Panc1 (cell line): ENCODE results near the gene SLC35F1. TPM values are rescaled to one million over a fixed set of nuclear protein-coding genes. Genes with fewer than 3 reads are reported as not detected.

Source experiments
- ATAC-seq: fragments of 200-7000 bp; cut with Tn5 transposase; 2 replicates; pipeline ENCODE4 v1.9.1; 2020; ENCODE audit warnings: mild to moderate bottlenecking, moderate library complexity
- BruUV-seq: library from RNA; stranded (reverse); fragments of 400-500 nt; replicated peaks from 2 replicates; lab custom pipeline; 2021; lab: Mats Ljungman, UMichigan
- CTCF ChIA-PET: fragments of 300-600 bp; sonication (Branson Sonifier 250); formaldehyde crosslinking; loops from one replicate; lab custom pipeline; 2022; ENCODE audit warnings: antibody characterized with exemption; lab: Charles Lee
- POLR2A ChIA-PET: fragments of 300-600 bp; sonication (Branson Sonifier 250); formaldehyde crosslinking; loops from one replicate; lab custom pipeline; 2022; ENCODE audit warnings: antibody characterized with exemption; lab: Charles Lee
- DNase-seq: peaks from one replicate; pipeline ENCODE4 v3.0.0-alpha.2; 2010; ENCODE audit warnings: low read depth, low spot score
- H3K27ac ChIP-seq: 2 replicates; pipeline ENCODE4 v1.5.1; 2011; ENCODE audit warnings: mild to moderate bottlenecking, low read length, inconsistent platforms
- H3K27me3 ChIP-seq: fragments of 200-500 bp; sonication (Bioruptor generic); 2 replicates; pipeline ENCODE4 v1.6.0; 2014; ENCODE audit warnings: low read length, inconsistent platforms; ENCODE audit not compliant: control insufficient read depth, insufficient read depth
- H3K36me3 ChIP-seq: fragments of 200-500 bp; sonication (Bioruptor generic); 2 replicates; pipeline ENCODE4 v1.5.1; 2014; ENCODE audit warnings: inconsistent platforms, mild to moderate bottlenecking, low read length, moderate library complexity; ENCODE audit not compliant: control insufficient read depth, insufficient read depth
- H3K4me1 ChIP-seq: 2 replicates; pipeline ENCODE4 v1.5.1; 2011; ENCODE audit warnings: inconsistent platforms, mild to moderate bottlenecking, low read length, moderate library complexity; ENCODE audit not compliant: control insufficient read depth, insufficient read depth
- H3K4me3 ChIP-seq, 2 experiments: 2 replicates each; pipeline ENCODE4 v1.5.1; 2011 to 2012; ENCODE audit warnings: low read depth in 2 of 2, low read length in 2 of 2, mild to moderate bottlenecking in 2 of 2, inconsistent platforms in 1 of 2, moderate library complexity in 1 of 2
- H3K9me3 ChIP-seq: fragments of 200-500 bp; sonication (Bioruptor generic); 2 replicates; pipeline ENCODE4 v1.5.1; 2014; ENCODE audit warnings: low read depth, mild to moderate bottlenecking, inconsistent platforms, low read length, moderate library complexity; ENCODE audit not compliant: control insufficient read depth, insufficient read depth
- CTCF ChIP-seq: fragments of 450-650 bp; IDR thresholded peaks from 2 replicates; pipeline ENCODE4 v1.5.1; 2017; ENCODE audit warnings: mild to moderate bottlenecking
- POLR2AphosphoS5 ChIP-seq: IDR thresholded peaks from 2 replicates; pipeline ENCODE4 v1.6.1; 2012; ENCODE audit warnings: mild to moderate bottlenecking, low read depth, low read length, moderate library complexity
- REST ChIP-seq, 2 experiments: IDR thresholded peaks; 2 replicates each; pipeline ENCODE4 v1.6.1; 2011 to 2012; ENCODE audit warnings: low read depth in 2 of 2, control low read depth in 1 of 2, low read length in 1 of 2, mild to moderate bottlenecking in 1 of 2, moderate library complexity in 1 of 2; ENCODE audit not compliant: insufficient read depth in 1 of 2
- SIN3A ChIP-seq: IDR thresholded peaks from 2 replicates; pipeline ENCODE4 v1.6.1; 2012; ENCODE audit warnings: low read depth, mild to moderate bottlenecking, low read length, moderate library complexity, borderline replicate concordance; ENCODE audit not compliant: insufficient read depth
- TCF7L2 ChIP-seq: IDR thresholded peaks from 2 replicates; pipeline ENCODE4 v1.6.1; 2011; ENCODE audit warnings: mild to moderate bottlenecking, low read depth, low read length, inconsistent platforms
- in situ Hi-C: cut with HindIII; loops from 2 replicates; pipeline ENCODE4 v1.10.0; 2016; ENCODE audit warnings: low sequenced_read_pairs, low pct_unique_long_range_greater_than_20kb
- intact Hi-C: fragments of 100-400 bp; cut with micrococcal nuclease; formaldehyde crosslinking; loops from one replicate; pipeline ENCODE4 v1.10.0; 2022; ENCODE audit not compliant: unreplicated experiment
- total RNA-seq: library from RNA; stranded (reverse); gene quantifications from one replicate; pipeline ENCODE4 v1.2.1, GENCODE V29; 2021; ENCODE audit not compliant: unreplicated experiment

The SLC35F1 gene
- total RNA-seq, 1 experiment from 2014 or later, result not detected

- H3K9me3 ChIP-seq, result no peaks in the 10 kb centered on the region
- TF ChIP-seq TCF7L2, result no peak
- TF ChIP-seq CTCF, result no peak
- TF ChIP-seq REST (IDR thresholded peaks at IDR 0.05; ENCODE audit: insufficient read depth in 1 of 2, low read depth in 2 of 2, low read length in 1 of 2), result no peak
- no peak for TF ChIP-seq POLR2AphosphoS5
- TF ChIP-seq SIN3A, result no peak
- H3K4me3 ChIP-seq, result no peak overlapping the region
- ATAC-seq (no peak), DNase-seq (no peak)
- no TSS peak for BruUV-seq
- no peaks in the 10 kb centered on the region for H3K27me3 ChIP-seq
- no peaks in the 10 kb centered on the region for H3K36me3 ChIP-seq
- ChIA-PET CTCF (no interaction called here), POLR2A (no interaction called here)
- H3K4me1 ChIP-seq, result no peaks in the 10 kb centered on the region
- no peak overlapping the region for H3K27ac ChIP-seq
- intact Hi-C loops (no loop called here), in situ Hi-C loops (no loop called here)
Observed at GRCh38 chr6:118134206-118134605, 227.1 kb downstream of the SLC35F1 start.

- Histone ChIP-seq H3K9me3 (no peaks in the 10 kb centered on the region), H3K27me3 (no peaks in the 10 kb centered on the region), H3K27ac (no peak overlapping the region), H3K4me1 (no peaks in the 10 kb centered on the region), H3K4me3 (no peak overlapping the region), H3K36me3 (no peaks in the 10 kb centered on the region)
- DNase-seq, result no peak
- intact Hi-C loops, result no loop called here
- POLR2A ChIA-PET, result no interaction called here
- in situ Hi-C loops, result no loop called here
- CTCF ChIA-PET, result no interaction called here
- ATAC-seq, result no peak
- no TSS peak for BruUV-seq
- TF ChIP-seq TCF7L2, result no peak
- TF ChIP-seq REST (IDR thresholded peaks at IDR 0.05; ENCODE audit: insufficient read depth in 1 of 2, low read depth in 2 of 2, low read length in 1 of 2), result no peak
- TF ChIP-seq CTCF, result no peak
- TF ChIP-seq SIN3A, result no peak
- TF ChIP-seq POLR2AphosphoS5, result no peak
Observed at GRCh38 chr6:118134736-118135135, 227.7 kb downstream of the SLC35F1 start.
